ENCODE results near the gene DNM3. TPM values are rescaled to one million over a fixed set of nuclear protein-coding genes. Genes with fewer than 3 reads are reported as not detected.

DNM3 gene
- total and polyA plus RNA-seq, 2 experiments from 2014 or later = 5.2 to 12.2 TPM

DNA sequence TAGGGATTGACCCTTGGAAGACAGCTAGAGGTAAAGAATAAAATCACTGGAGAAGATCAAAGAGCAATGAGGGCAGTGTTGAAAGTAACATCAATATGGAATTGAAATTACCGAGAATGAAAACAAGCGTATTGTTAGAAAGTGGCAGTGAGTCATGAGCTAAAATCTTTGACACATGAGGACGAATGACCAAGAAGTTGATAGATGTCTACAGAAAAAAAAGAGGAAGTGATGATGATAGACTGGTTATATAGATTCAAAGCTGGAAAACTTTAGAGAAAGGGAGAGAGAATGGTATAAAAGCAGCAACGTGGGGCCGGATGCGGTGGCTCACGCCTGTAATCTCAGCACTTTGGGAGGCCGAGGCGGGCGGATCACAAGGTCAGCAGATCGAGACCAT lies 12.5 kb upstream of the DNM3 start (continued):
- TF ChIP-seq, protein P1, sequence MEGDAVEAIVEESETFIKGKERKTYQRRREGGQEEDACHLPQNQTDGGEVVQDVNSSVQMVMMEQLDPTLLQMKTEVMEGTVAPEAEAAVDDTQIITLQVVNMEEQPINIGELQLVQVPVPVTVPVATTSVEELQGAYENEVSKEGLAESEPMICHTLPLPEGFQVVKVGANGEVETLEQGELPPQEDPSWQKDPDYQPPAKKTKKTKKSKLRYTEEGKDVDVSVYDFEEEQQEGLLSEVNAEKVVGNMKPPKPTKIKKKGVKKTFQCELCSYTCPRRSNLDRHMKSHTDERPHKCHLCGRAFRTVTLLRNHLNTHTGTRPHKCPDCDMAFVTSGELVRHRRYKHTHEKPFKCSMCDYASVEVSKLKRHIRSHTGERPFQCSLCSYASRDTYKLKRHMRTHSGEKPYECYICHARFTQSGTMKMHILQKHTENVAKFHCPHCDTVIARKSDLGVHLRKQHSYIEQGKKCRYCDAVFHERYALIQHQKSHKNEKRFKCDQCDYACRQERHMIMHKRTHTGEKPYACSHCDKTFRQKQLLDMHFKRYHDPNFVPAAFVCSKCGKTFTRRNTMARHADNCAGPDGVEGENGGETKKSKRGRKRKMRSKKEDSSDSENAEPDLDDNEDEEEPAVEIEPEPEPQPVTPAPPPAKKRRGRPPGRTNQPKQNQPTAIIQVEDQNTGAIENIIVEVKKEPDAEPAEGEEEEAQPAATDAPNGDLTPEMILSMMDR (conservative IDR thresholded peaks at IDR 0.05; ENCODE audit: low read depth in 2 of 2) = no peak
- TF ChIP-seq, protein P2, sequence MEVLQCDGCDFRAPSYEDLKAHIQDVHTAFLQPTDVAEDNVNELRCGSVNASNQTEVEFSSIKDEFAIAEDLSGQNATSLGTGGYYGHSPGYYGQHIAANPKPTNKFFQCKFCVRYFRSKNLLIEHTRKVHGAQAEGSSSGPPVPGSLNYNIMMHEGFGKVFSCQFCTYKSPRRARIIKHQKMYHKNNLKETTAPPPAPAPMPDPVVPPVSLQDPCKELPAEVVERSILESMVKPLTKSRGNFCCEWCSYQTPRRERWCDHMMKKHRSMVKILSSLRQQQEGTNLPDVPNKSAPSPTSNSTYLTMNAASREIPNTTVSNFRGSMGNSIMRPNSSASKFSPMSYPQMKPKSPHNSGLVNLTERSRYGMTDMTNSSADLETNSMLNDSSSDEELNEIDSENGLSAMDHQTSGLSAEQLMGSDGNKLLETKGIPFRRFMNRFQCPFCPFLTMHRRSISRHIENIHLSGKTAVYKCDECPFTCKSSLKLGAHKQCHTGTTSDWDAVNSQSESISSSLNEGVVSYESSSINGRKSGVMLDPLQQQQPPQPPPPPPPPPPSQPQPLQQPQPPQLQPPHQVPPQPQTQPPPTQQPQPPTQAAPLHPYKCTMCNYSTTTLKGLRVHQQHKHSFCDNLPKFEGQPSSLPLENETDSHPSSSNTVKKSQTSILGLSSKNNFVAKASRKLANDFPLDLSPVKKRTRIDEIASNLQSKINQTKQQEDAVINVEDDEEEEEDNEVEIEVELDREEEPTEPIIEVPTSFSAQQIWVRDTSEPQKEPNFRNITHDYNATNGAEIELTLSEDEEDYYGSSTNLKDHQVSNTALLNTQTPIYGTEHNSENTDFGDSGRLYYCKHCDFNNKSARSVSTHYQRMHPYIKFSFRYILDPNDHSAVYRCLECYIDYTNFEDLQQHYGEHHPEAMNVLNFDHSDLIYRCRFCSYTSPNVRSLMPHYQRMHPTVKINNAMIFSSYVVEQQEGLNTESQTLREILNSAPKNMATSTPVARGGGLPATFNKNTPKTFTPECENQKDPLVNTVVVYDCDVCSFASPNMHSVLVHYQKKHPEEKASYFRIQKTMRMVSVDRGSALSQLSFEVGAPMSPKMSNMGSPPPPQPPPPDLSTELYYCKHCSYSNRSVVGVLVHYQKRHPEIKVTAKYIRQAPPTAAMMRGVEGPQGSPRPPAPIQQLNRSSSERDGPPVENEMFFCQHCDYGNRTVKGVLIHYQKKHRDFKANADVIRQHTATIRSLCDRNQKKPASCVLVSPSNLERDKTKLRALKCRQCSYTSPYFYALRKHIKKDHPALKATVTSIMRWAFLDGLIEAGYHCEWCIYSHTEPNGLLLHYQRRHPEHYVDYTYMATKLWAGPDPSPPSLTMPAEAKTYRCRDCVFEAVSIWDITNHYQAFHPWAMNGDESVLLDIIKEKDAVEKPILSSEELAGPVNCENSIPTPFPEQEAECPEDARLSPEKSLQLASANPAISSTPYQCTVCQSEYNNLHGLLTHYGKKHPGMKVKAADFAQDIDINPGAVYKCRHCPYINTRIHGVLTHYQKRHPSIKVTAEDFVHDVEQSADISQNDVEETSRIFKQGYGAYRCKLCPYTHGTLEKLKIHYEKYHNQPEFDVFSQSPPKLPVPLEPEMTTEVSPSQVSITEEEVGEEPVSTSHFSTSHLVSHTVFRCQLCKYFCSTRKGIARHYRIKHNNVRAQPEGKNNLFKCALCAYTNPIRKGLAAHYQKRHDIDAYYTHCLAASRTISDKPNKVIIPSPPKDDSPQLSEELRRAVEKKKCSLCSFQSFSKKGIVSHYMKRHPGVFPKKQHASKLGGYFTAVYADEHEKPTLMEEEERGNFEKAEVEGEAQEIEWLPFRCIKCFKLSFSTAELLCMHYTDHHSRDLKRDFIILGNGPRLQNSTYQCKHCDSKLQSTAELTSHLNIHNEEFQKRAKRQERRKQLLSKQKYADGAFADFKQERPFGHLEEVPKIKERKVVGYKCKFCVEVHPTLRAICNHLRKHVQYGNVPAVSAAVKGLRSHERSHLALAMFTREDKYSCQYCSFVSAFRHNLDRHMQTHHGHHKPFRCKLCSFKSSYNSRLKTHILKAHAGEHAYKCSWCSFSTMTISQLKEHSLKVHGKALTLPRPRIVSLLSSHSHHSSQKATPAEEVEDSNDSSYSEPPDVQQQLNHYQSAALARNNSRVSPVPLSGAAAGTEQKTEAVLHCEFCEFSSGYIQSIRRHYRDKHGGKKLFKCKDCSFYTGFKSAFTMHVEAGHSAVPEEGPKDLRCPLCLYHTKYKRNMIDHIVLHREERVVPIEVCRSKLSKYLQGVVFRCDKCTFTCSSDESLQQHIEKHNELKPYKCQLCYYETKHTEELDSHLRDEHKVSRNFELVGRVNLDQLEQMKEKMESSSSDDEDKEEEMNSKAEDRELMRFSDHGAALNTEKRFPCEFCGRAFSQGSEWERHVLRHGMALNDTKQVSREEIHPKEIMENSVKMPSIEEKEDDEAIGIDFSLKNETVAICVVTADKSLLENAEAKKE (CRISPR knock-in tag; IDR thresholded peaks at IDR 0.05) = no peak
- no peak for TF ChIP-seq EZH2phosphoT487 (IDR thresholded peaks at IDR 0.05; ENCODE audit: unreplicated experiment)
- TF ChIP-seq ZNF331 (CRISPR knock-in tag; IDR thresholded peaks at IDR 0.05; ENCODE audit: low read depth) = no peak
- no peak for TF ChIP-seq NANOG (IDR thresholded peaks at IDR 0.05; ENCODE audit: borderline replicate concordance)
- no peak for TF ChIP-seq ZNF114 (CRISPR knock-in tag; IDR thresholded peaks at IDR 0.05)

DNA sequence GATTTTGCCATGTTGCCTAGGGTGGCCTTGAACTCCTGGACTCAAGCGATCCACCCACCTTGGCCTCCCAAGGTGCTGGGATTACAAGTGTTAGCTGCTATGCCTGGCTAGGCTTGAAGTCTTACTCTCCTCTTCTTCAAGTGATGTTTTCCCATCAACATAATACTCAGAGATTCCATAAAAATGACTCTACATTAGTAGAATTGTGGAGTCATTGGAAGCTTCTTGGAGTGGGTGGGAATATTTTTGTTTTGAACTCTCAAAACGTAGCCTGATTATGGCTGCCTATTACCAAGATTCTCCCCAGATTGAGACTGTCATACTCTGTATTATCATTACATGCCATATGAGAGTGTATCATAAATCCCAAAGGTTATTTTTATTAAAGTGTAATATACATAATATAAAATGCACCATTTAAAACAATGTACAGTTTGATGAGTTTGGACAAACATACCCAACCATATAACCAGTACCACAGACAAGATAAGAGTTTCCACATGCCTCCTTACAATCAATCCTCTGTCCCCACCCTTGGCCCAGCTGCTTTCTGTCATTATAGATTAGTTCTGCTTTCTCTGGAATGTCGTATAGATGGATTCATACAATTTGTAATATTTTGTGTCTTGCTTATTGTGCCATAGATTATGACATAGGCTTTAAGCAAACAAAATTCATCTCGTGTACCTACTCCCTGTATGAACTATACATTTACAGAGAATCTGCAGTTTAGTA lies 8.0 kb upstream of the DNM3 start:
- Histone ChIP-seq H3F3A (replicated peaks; ENCODE audit: low read depth) (no peaks in the 10 kb centered on the region), H2AFZ (no peak overlapping the region), H3K9me2 (ENCODE audit: insufficient read depth) (peaks cover 5% of the 10 kb centered on the region), H3K27me3 (ENCODE audit: insufficient read depth) (no peaks in the 10 kb centered on the region), H3K79me2 (replicated peaks; ENCODE audit: insufficient read depth) (no peaks in the 10 kb centered on the region), H3K4me1 (ENCODE audit: insufficient read depth) (no peaks in the 10 kb centered on the region), H3K27ac (ENCODE audit: low read depth) (no peak overlapping the region), H3K4me2 (no peak overlapping the region), H3K4me3 (no peak overlapping the region), H4K20me1 (replicated peaks; ENCODE audit: insufficient read depth) (no peaks in the 10 kb centered on the region), H3K36me3 (ENCODE audit: insufficient read depth) (peaks cover 4% of the 10 kb centered on the region; the same call in 1 of the 2 replicates)
- H3K4me3 Mint-ChIP-seq = no peak overlapping the region
- H3K36me3 Mint-ChIP-seq (ENCODE audit: low read depth) = no peaks in the 10 kb centered on the region
- H3K27me3 Mint-ChIP-seq (ENCODE audit: insufficient read depth, low read depth, poor library complexity) = no peaks in the 10 kb centered on the region
- no peaks in the 10 kb centered on the region for H3K4me1 Mint-ChIP-seq
- H3K27ac Mint-ChIP-seq = no peak overlapping the region
- H3K9me3 Mint-ChIP-seq = peaks cover 7% of the 10 kb centered on the region
- ATAC-seq = no peak
- no peak for DNase-seq (ENCODE audit: low spot score)
- TF ChIP-seq POLR2AphosphoS5 (IDR thresholded peaks at IDR 0.05; ENCODE audit: low read depth) = no peak
- TF ChIP-seq, protein P3, sequence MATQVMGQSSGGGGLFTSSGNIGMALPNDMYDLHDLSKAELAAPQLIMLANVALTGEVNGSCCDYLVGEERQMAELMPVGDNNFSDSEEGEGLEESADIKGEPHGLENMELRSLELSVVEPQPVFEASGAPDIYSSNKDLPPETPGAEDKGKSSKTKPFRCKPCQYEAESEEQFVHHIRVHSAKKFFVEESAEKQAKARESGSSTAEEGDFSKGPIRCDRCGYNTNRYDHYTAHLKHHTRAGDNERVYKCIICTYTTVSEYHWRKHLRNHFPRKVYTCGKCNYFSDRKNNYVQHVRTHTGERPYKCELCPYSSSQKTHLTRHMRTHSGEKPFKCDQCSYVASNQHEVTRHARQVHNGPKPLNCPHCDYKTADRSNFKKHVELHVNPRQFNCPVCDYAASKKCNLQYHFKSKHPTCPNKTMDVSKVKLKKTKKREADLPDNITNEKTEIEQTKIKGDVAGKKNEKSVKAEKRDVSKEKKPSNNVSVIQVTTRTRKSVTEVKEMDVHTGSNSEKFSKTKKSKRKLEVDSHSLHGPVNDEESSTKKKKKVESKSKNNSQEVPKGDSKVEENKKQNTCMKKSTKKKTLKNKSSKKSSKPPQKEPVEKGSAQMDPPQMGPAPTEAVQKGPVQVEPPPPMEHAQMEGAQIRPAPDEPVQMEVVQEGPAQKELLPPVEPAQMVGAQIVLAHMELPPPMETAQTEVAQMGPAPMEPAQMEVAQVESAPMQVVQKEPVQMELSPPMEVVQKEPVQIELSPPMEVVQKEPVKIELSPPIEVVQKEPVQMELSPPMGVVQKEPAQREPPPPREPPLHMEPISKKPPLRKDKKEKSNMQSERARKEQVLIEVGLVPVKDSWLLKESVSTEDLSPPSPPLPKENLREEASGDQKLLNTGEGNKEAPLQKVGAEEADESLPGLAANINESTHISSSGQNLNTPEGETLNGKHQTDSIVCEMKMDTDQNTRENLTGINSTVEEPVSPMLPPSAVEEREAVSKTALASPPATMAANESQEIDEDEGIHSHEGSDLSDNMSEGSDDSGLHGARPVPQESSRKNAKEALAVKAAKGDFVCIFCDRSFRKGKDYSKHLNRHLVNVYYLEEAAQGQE (IDR thresholded peaks at IDR 0.05; ENCODE audit: unreplicated experiment) = no peak
- no peak for TF ChIP-seq JUNB (IDR thresholded peaks at IDR 0.05; ENCODE audit: unreplicated experiment)
